OCI-LY1 (cell line): ENCODE measurements around the gene GJD3.
A peak's percentile ranks its signal among the peaks of the same experiment; 100 is the strongest.

ENCODE experiments used
- H2AFZ ChIP-seq: fragments of 200-600 bp; sonication (generic), shearing (Covaris generic); 2 replicates; pipeline ENCODE4 v1.6.0; 2014; ENCODE audit warnings: antibody characterized with exemption, mild to moderate bottlenecking, low read length
- H3F3A ChIP-seq: fragments of 200-600 bp; sonication (generic), shearing (Covaris generic); 2 replicates; pipeline ENCODE4 v1.6.0; 2014; ENCODE audit warnings: mild to moderate bottlenecking, antibody characterized with exemption, low read length, moderate library complexity; ENCODE audit not compliant: insufficient read depth
- H3K27ac ChIP-seq: fragments of 200-600 bp; sonication (generic); 2 replicates; pipeline ENCODE4 v1.5.1; 2014; ENCODE audit warnings: low read length, mixed run types, mild to moderate bottlenecking, low read depth; ENCODE audit not compliant: poor library complexity, severe bottlenecking
- H3K27me3 ChIP-seq: fragments of 200-600 bp; sonication (generic); 2 replicates; pipeline ENCODE4 v1.6.0; 2014; ENCODE audit warnings: antibody characterized with exemption, mild to moderate bottlenecking, low read length, moderate library complexity; ENCODE audit not compliant: insufficient read depth
- H3K36me3 ChIP-seq: fragments of 200-600 bp; sonication (generic); 2 replicates; pipeline ENCODE4 v1.6.1; 2014; ENCODE audit warnings: mild to moderate bottlenecking, antibody characterized with exemption, low read length, moderate library complexity, mixed read lengths; ENCODE audit not compliant: insufficient read depth
- H3K4me1 ChIP-seq: fragments of 200-600 bp; sonication (generic); 2 replicates; pipeline ENCODE4 v1.5.1; 2014; ENCODE audit warnings: mild to moderate bottlenecking, low read length, moderate library complexity; ENCODE audit not compliant: insufficient read depth, severe bottlenecking
- H3K4me2 ChIP-seq: fragments of 200-600 bp; sonication (generic), shearing (Covaris generic); 2 replicates; pipeline ENCODE4 v1.6.1; 2014; ENCODE audit warnings: low read length
- H3K4me3 ChIP-seq: fragments of 200-600 bp; sonication (generic); 2 replicates; pipeline ENCODE4 v1.5.1; 2014; ENCODE audit warnings: low read length, low read depth, mild to moderate bottlenecking, mixed read lengths; ENCODE audit not compliant: poor library complexity, severe bottlenecking
- H3K79me2 ChIP-seq: fragments of 200-600 bp; shearing (Covaris generic); 2 replicates; pipeline ENCODE4 v1.6.1; 2016; ENCODE audit warnings: mixed run types, low read length, mixed read lengths; ENCODE audit not compliant: insufficient read depth
- H3K9ac ChIP-seq: fragments of 200-600 bp; sonication (generic), shearing (Covaris generic); 2 replicates; pipeline ENCODE4 v1.6.1; 2014; ENCODE audit warnings: mild to moderate bottlenecking, low read length, mixed read lengths
- H3K9me2 ChIP-seq: fragments of 200-600 bp; sonication (generic), shearing (Covaris generic); 2 replicates; pipeline ENCODE4 v1.6.1; 2014; ENCODE audit warnings: low read depth, mild to moderate bottlenecking, low read length, mixed read lengths
- H3K9me3 ChIP-seq: fragments of 200-600 bp; shearing (Covaris generic); 2 replicates; pipeline ENCODE4 v1.6.1; 2014; ENCODE audit warnings: low read length, mixed read lengths
- H4K20me1 ChIP-seq: fragments of 200-600 bp; sonication (generic), shearing (Covaris generic); 2 replicates; pipeline ENCODE4 v1.6.0; 2016; ENCODE audit warnings: mild to moderate bottlenecking, low read length; ENCODE audit not compliant: insufficient read depth
- EZH2 ChIP-seq: fragments of 200-600 bp; sonication (generic), shearing (Covaris generic); IDR thresholded peaks from 2 replicates; pipeline ENCODE4 v1.8.0; 2017; ENCODE audit warnings: borderline replicate concordance, mixed run types, mild to moderate bottlenecking, antibody characterized with exemption, low read length, moderate library complexity, mixed read lengths
- TF ChIP-seq, protein P1 (sequence below): fragments of 200-600 bp; sonication (generic), shearing (Covaris generic); IDR thresholded peaks from 2 replicates; pipeline ENCODE4 v1.5.1; 2017; ENCODE audit warnings: mild to moderate bottlenecking, antibody characterized with exemption, low read length, moderate library complexity, mixed read lengths

The GJD3 gene

GRCh38 chr17:40325156-40326013 is 39.2 kb downstream of the GJD3 start:
- H3K4me1 ChIP-seq = peaks cover 19% of the 10 kb centered on the region

DNA sequence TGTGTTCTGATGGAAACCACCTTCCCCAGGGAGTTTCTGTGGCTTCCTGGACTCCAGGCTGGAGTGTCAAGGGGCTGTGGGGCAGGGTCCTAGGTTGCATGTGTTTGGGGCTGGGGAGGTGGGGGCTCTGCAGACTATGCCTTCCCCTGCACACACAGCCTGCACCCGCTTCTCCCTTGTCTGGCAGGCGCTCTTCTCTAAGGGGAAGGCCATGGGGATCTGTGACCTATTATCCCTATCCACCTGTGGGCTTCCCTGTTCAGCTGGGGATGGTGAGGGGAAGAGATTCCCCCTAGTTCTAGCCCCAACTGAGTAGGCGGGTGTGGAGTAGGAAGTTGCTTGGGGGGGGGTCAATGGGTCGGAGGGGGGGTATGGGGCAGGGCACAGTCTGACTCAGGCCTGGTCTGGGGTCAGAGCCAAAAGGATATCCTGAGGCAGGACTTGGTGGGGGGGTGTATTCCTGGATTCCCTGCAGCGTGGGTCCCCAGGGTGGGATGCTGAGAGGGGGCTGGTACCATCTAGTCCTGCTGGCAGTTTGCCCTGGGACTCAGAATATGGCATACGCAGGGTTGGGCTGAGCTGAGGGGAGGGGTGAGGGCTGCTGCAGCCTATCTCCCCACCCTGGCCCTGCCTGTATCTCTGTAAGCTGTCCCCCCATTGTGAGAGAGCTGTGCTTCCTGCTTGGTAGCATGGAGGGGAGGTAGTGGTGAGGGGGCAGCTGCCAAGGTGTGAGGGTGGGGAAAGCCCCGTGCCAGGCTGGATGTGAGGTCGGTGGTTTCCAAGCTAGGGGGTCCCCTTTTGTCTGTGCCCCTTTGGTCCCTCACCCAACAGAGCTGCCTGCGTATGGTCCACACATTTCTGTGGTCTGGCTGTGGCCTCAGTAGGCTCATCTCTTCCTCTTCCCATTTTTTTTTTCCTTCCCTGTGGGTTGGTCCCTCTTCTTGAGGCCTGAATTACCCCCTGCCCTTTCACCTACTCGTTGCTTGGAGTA is 40.9 kb downstream of the GJD3 start:
- peak overlapping the region; percentile 63 for H3K4me2 ChIP-seq
- TF ChIP-seq EZH2 = no peak
- TF ChIP-seq, protein P1, sequence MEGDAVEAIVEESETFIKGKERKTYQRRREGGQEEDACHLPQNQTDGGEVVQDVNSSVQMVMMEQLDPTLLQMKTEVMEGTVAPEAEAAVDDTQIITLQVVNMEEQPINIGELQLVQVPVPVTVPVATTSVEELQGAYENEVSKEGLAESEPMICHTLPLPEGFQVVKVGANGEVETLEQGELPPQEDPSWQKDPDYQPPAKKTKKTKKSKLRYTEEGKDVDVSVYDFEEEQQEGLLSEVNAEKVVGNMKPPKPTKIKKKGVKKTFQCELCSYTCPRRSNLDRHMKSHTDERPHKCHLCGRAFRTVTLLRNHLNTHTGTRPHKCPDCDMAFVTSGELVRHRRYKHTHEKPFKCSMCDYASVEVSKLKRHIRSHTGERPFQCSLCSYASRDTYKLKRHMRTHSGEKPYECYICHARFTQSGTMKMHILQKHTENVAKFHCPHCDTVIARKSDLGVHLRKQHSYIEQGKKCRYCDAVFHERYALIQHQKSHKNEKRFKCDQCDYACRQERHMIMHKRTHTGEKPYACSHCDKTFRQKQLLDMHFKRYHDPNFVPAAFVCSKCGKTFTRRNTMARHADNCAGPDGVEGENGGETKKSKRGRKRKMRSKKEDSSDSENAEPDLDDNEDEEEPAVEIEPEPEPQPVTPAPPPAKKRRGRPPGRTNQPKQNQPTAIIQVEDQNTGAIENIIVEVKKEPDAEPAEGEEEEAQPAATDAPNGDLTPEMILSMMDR = no peak
- H3K27me3 ChIP-seq = peaks cover 14% of the 10 kb centered on the region
- H2AFZ ChIP-seq = no peak overlapping the region
- H3K4me1 ChIP-seq = peaks cover 24% of the 10 kb centered on the region
- H3F3A ChIP-seq = no peaks in the 10 kb centered on the region
- H3K9me3 ChIP-seq = no peaks in the 10 kb centered on the region
- H3K27ac ChIP-seq = no peak overlapping the region
- H3K79me2 ChIP-seq = no peaks in the 10 kb centered on the region
- H3K36me3 ChIP-seq = no peaks in the 10 kb centered on the region
- H3K9me2 ChIP-seq = no peaks in the 10 kb centered on the region
- H3K9ac ChIP-seq = no peak overlapping the region
- no peak overlapping the region for H3K4me3 ChIP-seq
- no peaks in the 10 kb centered on the region for H4K20me1 ChIP-seq

More at GRCh38 chr17:40325156-40326013, 39.2 kb downstream of the GJD3 start:
- Histone ChIP-seq H3K9me3 (no peaks in the 10 kb centered on the region), H3K27me3 (peaks cover 14% of the 10 kb centered on the region), H3K4me3 (no peak overlapping the region), H3K9me2 (no peaks in the 10 kb centered on the region), H3K36me3 (no peaks in the 10 kb centered on the region), H3K4me2 (no peak overlapping the region), H3K79me2 (no peaks in the 10 kb centered on the region), H3F3A (no peaks in the 10 kb centered on the region), H2AFZ (no peak overlapping the region), H4K20me1 (no peaks in the 10 kb centered on the region), H3K9ac (no peak overlapping the region), H3K27ac (no peak overlapping the region)
- no peak for TF ChIP-seq EZH2
- TF ChIP-seq, protein P1 = no peak

GRCh38 chr17:40322358-40323315 is 41.9 kb downstream of the GJD3 start:
- no peak for TF ChIP-seq EZH2
- TF ChIP-seq, protein P1 = no peak
- no peaks in the 10 kb centered on the region for H3K79me2 ChIP-seq
- no peak overlapping the region for H2AFZ ChIP-seq
- H3K27ac ChIP-seq = no peak overlapping the region
- H3K36me3 ChIP-seq = no peaks in the 10 kb centered on the region
- H3K9me2 ChIP-seq = no peaks in the 10 kb centered on the region
- H3K9ac ChIP-seq = no peak overlapping the region; the same call in 1 of the 2 replicates
- peak overlapping the region; percentile 45 for H3K4me3 ChIP-seq
- no peaks in the 10 kb centered on the region for H3K9me3 ChIP-seq
- no peaks in the 10 kb centered on the region for H4K20me1 ChIP-seq
- H3K4me1 ChIP-seq = peaks cover 32% of the 10 kb centered on the region
- H3F3A ChIP-seq = no peaks in the 10 kb centered on the region
- H3K27me3 ChIP-seq = peaks cover 11% of the 10 kb centered on the region; the same call in 1 of the 2 replicates
- H3K4me2 ChIP-seq = peak overlapping the region; percentile 63
